ENCODE data around the gene KLHDC10. TPM values are rescaled to one million over a fixed set of nuclear protein-coding genes. Genes with fewer than 3 reads are reported as not detected.
"Not testable (repeated sequence)": the region's sequence is repeated elsewhere in the genome, so short reads cannot be mapped to it uniquely, and the experiment has no call there.

KLHDC10 gene
- total RNA-seq, 2 donors from 2014 or later: 16.7 to 19.1 TPM

GRCh38 chr7:130032698-130033097 is 37.6 kb upstream of the KLHDC10 start:
- H3K4me3 ChIP-seq: no peak overlapping the region
- H3K36me3 ChIP-seq: peaks cover 61% of the 10 kb centered on the region
- no peaks in the 10 kb centered on the region for H3K4me1 ChIP-seq
- no peak for DNase-seq (ENCODE audit: low spot score)
- H3K9me3 ChIP-seq: no peaks in the 10 kb centered on the region
- H3K27me3 ChIP-seq: no peaks in the 10 kb centered on the region
- no peak for TF ChIP-seq CTCF (IDR thresholded peaks at IDR 0.05)
- H3K27ac ChIP-seq: no peak overlapping the region

GRCh38 chr7:130037703-130038102 is 32.6 kb upstream of the KLHDC10 start:
- no peak for DNase-seq (ENCODE audit: low spot score)
- H3K27ac ChIP-seq: no peak overlapping the region
- H3K36me3 ChIP-seq: peaks cover 57% of the 10 kb centered on the region
- no peaks in the 10 kb centered on the region for H3K4me1 ChIP-seq
- no peaks in the 10 kb centered on the region for H3K27me3 ChIP-seq
- no peak overlapping the region for H3K4me3 ChIP-seq
- H3K9me3 ChIP-seq: no peaks in the 10 kb centered on the region
- no peak for TF ChIP-seq CTCF (IDR thresholded peaks at IDR 0.05)

GRCh38 chr7:130040576-130040975 is 29.8 kb upstream of the KLHDC10 start:
- DNase-seq (ENCODE audit: low spot score): no peak
- Histone ChIP-seq H3K27ac (no peak overlapping the region), H3K9me3 (no peaks in the 10 kb centered on the region), H3K27me3 (no peaks in the 10 kb centered on the region), H3K36me3 (peaks cover 56% of the 10 kb centered on the region), H3K4me3 (no peak overlapping the region), H3K4me1 (no peaks in the 10 kb centered on the region)
- no peak for TF ChIP-seq CTCF (IDR thresholded peaks at IDR 0.05)

GRCh38 chr7:130047831-130048230 is 22.5 kb upstream of the KLHDC10 start:
- Histone ChIP-seq H3K4me3 (no peak overlapping the region), H3K4me1 (peaks cover 0 to 15% of the 10 kb centered on the region in 2 donors)

DNA sequence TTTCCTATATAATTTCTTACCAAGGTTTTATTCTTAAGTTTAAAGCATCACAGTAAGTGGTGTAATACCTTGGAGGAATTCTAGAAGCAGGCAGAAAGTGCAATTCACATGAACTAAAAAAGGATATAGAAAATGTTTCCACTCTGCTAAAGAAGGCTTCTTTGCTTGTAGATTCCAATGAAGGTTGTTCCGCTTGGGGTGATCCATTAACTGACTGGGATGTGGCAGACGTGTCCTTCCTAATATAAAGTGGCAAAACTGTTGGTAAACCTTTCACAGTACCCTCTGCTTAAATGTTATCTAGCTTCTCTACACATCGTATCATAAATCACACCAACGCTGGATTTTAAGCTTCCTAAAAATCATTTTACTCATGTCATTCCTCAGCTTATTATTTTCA is 21.4 kb upstream of the KLHDC10 start:
- Histone ChIP-seq H3K9me3 (no peaks in the 10 kb centered on the region), H3K36me3 (peaks cover 6% of the 10 kb centered on the region), H3K27ac (no peak overlapping the region), H3K4me3 (no peak overlapping the region), H3K4me1 (peaks cover 0 to 15% of the 10 kb centered on the region in 2 donors), H3K27me3 (no peaks in the 10 kb centered on the region)
- DNase-seq (ENCODE audit: low spot score): no peak
- no peak for TF ChIP-seq CTCF (IDR thresholded peaks at IDR 0.05)

More at GRCh38 chr7:130047831-130048230, 22.5 kb upstream of the KLHDC10 start:
- no peak overlapping the region for H3K27ac ChIP-seq
- no peak for DNase-seq (ENCODE audit: low spot score)
- no peaks in the 10 kb centered on the region for H3K27me3 ChIP-seq
- no peaks in the 10 kb centered on the region for H3K9me3 ChIP-seq
- TF ChIP-seq CTCF (IDR thresholded peaks at IDR 0.05): no peak
- peaks cover 11% of the 10 kb centered on the region for H3K36me3 ChIP-seq

DNA sequence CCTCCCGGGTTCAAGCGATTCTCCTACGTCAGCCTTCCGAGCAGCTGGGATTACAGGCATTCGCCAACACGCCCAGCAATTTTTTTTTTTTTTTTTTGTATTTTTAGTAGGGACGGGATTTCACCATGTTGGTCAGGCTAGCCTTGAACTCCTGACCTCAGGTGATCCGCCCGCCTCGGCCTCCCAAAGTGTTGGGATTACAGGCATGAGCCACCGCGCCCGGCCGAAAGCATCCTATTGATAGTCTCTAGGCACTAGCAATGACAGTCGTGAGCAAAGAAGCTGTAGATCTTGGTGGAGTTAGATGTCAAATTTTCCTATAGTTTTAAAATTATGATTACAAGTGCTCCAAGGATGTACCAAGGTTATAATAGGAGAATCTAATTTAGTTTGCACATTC is 18.1 kb upstream of the KLHDC10 start:
- H3K36me3 ChIP-seq; H3K27ac ChIP-seq; H3K27me3 ChIP-seq; H3K9me3 ChIP-seq; H3K4me3 ChIP-seq; DNase-seq (ENCODE audit: low spot score): not testable (repeated sequence)
- peaks cover 0 to 15% of the 10 kb centered on the region in 2 donors for H3K4me1 ChIP-seq

DNA sequence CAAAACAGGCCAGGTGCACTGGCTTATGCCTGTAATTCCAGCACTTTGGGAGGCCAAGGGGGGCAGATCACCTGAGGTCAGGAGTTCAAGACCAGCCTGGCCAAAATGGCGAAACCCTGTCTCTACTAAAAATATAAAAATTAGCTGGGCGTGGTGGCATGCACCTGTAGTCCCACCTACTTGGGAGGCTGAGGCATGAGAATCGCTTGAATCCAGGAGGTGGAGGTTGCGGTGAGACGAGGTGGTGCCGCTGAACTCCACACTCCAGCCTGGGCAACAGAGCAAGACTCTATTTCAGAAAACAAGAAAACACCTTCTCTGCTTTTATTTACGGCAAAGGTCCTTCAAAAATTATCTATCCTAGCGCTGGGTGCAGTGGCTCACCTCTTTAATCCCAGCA is 15.1 kb upstream of the KLHDC10 start:
- H3K27me3 ChIP-seq; H3K4me3 ChIP-seq; H3K9me3 ChIP-seq; H3K27ac ChIP-seq; H3K4me1 ChIP-seq; DNase-seq (ENCODE audit: low spot score); H3K36me3 ChIP-seq: not testable (repeated sequence)

Measured in right atrium auricular region (tissue), 2 donors.